Natural killer cell (primary cell): ENCODE results near the gene SPRED1. TPM values are rescaled to one million over a fixed set of nuclear protein-coding genes. Genes with fewer than 3 reads are reported as not detected.
"Not testable (repeated sequence)": the region's sequence is repeated elsewhere in the genome, so short reads cannot be mapped to it uniquely, and the experiment has no call there.

Experiments
- ATAC-seq, 3 donors: fragments of 150-1000 bp in 2 of 3; fragments of 200-7000 bp in 1 of 3; cut with Tn5 transposase; 1 replicate in 1 of 3; 2 replicates in 2 of 3; pipeline ENCODE4 v1.10.0; 2021; ENCODE audit warnings: mild to moderate bottlenecking in 2 of 3, moderate library complexity in 2 of 3
- DNase-seq, 2 donors: peaks; one replicate each; pipeline versions ENCODE4 v3.0.0 to v3.0.0-alpha.2; 2013 to 2021; ENCODE audit warnings: mixed read lengths in 1 of 2
- H3K27ac ChIP-seq: one replicate; pipeline ENCODE4 v1.5.1; 2013; ENCODE audit warnings: mild to moderate bottlenecking, low read length
- H3K27me3 ChIP-seq: one replicate; pipeline ENCODE4 v1.6.1; 2013; ENCODE audit warnings: low read length; ENCODE audit not compliant: control insufficient read depth, insufficient read depth
- H3K36me3 ChIP-seq: one replicate; pipeline ENCODE4 v1.6.1; 2013; ENCODE audit warnings: low read length; ENCODE audit not compliant: control insufficient read depth, insufficient read depth
- H3K4me1 ChIP-seq: one replicate; pipeline ENCODE4 v1.6.1; 2013; ENCODE audit warnings: low read length; ENCODE audit not compliant: control insufficient read depth, insufficient read depth
- H3K4me3 ChIP-seq: one replicate; pipeline ENCODE4 v1.5.1; 2013; ENCODE audit warnings: low read length
- H3K9me3 ChIP-seq: one replicate; pipeline ENCODE4 v1.6.1; 2013; ENCODE audit warnings: low read length; ENCODE audit not compliant: control insufficient read depth, insufficient read depth
- H3K27ac Mint-ChIP-seq, 2 donors: one replicate each; pipeline ENCODE4 v1.8.0; 2022; ENCODE audit warnings: mild to moderate bottlenecking in 2 of 2, mixed read lengths in 2 of 2, moderate library complexity in 1 of 2
- H3K27me3 Mint-ChIP-seq, 2 donors: one replicate each; pipeline ENCODE4 v1.8.0; 2022; ENCODE audit warnings: low read depth in 2 of 2, mixed read lengths in 2 of 2
- H3K36me3 Mint-ChIP-seq: one replicate; pipeline ENCODE4 v1.8.0; 2022; ENCODE audit warnings: mixed read lengths
- H3K4me1 Mint-ChIP-seq, 2 donors: one replicate each; pipeline ENCODE4 v1.8.0; 2022; ENCODE audit warnings: mixed read lengths in 2 of 2
- H3K4me3 Mint-ChIP-seq: one replicate; pipeline ENCODE4 v1.8.0; 2022; ENCODE audit warnings: mild to moderate bottlenecking, moderate library complexity, mixed read lengths
- H3K9me3 Mint-ChIP-seq, 2 donors: one replicate each; pipeline ENCODE4 v1.8.0; 2022; ENCODE audit warnings: mixed read lengths in 2 of 2
- WGBS: methylation state at CpG from one replicate; pipeline ENCODE4 v1.1.7; 2013; ENCODE audit warnings: missing lambda C conversion rate; ENCODE audit not compliant: insufficient coverage; 5-methylcytosine and 5-hydroxymethylcytosine counted together
- intact Hi-C: fragments of 100-400 bp; cut with micrococcal nuclease; formaldehyde crosslinking; loops from one replicate; pipeline ENCODE4 v1.14.2; 2022
- total RNA-seq, 4 donors: library from RNA; stranded (reverse); fragments of 120-200 nt in 1 of 4; gene quantifications; one replicate each; pipeline versions ENCODE4 v1.2.3 to v1.2.4, GENCODE V29; 2013 to 2022
- TF ChIP-seq, protein P1 (sequence below): fragments of 200-600 bp; IDR thresholded peaks from one replicate; pipeline ENCODE4 v1.8.0; 2022; ENCODE audit warnings: antibody characterized with exemption

Gene SPRED1
- total RNA-seq, 3 donors from 2014 or later (not counting 1 experiment from before 2014, with no cell fraction given): 1.1 to 2.0 (median 1.5) TPM

DNA sequence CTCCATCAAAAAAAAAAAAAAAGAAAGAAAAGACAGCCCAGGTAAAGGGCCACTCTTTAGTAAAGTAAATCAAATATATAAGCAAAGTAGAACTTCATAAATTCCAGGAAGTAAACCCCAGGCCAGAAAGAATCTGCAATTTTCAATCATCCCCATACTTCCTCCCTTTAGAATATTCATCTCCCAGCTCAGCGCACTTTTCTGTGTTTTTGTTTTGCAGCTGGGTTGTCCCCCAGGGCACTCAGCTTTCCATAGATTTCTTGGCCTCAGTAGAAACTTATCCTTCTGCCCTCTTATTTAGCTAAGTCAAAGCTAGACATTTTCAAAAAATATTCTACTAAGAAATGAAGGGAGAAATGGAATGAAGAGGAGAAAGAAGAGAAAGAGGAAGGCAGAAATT is 24.0 kb upstream of the SPRED1 start:
- Mint-ChIP-seq H3K27ac (no peak overlapping the region), H3K27me3 (peaks cover 0 to 2% of the 10 kb centered on the region in 2 donors), H3K36me3 (no peaks in the 10 kb centered on the region), H3K9me3 (no peaks in the 10 kb centered on the region), H3K4me3 (no peak overlapping the region), H3K4me1 (no peaks in the 10 kb centered on the region)
- Histone ChIP-seq H3K9me3 (no peaks in the 10 kb centered on the region), H3K4me3 (no peak overlapping the region), H3K4me1 (no peaks in the 10 kb centered on the region), H3K36me3 (no peaks in the 10 kb centered on the region), H3K27me3 (no peaks in the 10 kb centered on the region), H3K27ac (no peak overlapping the region)
- ATAC-seq: no peak
- no peak for DNase-seq
- WGBS: 27% methylated on average over 1 of the region's 1 CpG
- intact Hi-C loops: no loop called here
- TF ChIP-seq, protein P1, sequence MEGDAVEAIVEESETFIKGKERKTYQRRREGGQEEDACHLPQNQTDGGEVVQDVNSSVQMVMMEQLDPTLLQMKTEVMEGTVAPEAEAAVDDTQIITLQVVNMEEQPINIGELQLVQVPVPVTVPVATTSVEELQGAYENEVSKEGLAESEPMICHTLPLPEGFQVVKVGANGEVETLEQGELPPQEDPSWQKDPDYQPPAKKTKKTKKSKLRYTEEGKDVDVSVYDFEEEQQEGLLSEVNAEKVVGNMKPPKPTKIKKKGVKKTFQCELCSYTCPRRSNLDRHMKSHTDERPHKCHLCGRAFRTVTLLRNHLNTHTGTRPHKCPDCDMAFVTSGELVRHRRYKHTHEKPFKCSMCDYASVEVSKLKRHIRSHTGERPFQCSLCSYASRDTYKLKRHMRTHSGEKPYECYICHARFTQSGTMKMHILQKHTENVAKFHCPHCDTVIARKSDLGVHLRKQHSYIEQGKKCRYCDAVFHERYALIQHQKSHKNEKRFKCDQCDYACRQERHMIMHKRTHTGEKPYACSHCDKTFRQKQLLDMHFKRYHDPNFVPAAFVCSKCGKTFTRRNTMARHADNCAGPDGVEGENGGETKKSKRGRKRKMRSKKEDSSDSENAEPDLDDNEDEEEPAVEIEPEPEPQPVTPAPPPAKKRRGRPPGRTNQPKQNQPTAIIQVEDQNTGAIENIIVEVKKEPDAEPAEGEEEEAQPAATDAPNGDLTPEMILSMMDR: no peak

DNA sequence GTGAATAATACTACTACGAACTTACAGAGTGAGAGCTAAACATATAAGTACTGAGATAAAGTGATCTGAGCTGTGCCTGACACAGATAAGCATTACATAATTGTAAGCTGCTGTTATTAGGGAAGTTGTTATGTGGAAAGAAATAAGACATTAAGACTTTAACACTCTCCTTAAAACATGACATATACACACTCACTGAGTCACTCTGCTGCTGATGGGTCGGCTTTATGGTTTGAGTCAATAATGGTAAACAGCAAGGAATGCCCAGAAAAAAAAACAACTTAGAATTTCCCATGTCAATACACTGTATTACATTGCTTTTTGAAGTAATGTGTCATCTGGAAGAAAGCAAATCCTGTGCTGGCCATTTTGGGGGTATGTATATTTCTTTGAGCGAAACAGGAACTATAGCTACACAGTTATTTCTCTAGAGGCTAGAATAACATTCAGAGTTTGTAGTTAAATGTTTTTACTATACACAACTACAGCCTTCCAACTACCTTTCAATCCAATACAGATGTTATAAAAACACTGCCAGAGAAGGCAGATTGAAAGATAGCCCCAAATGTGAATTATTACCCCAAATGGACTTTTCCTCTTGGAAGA is 22.8 kb upstream of the SPRED1 start:
- Histone ChIP-seq H3K36me3 (no peaks in the 10 kb centered on the region), H3K9me3 (no peaks in the 10 kb centered on the region), H3K4me3 (no peak overlapping the region), H3K27ac (no peak overlapping the region), H3K4me1 (no peaks in the 10 kb centered on the region), H3K27me3 (no peaks in the 10 kb centered on the region)
- peaks cover 2 to 8% of the 10 kb centered on the region in 2 donors for H3K27me3 Mint-ChIP-seq
- H3K36me3 Mint-ChIP-seq: no peaks in the 10 kb centered on the region
- H3K27ac Mint-ChIP-seq: no peak overlapping the region
- TF ChIP-seq, protein P1: no peak
- intact Hi-C loops: no loop called here
- ATAC-seq: no peak
- WGBS: 88% methylated on average over 1 of the region's 3 CpGs
- H3K4me3 Mint-ChIP-seq: no peak overlapping the region
- no peaks in the 10 kb centered on the region for H3K4me1 Mint-ChIP-seq
- DNase-seq: no peak
- no peaks in the 10 kb centered on the region for H3K9me3 Mint-ChIP-seq

GRCh38 chr15:38231436-38231835 is 21.2 kb upstream of the SPRED1 start:
- Mint-ChIP-seq H3K9me3 (no peaks in the 10 kb centered on the region), H3K36me3 (no peaks in the 10 kb centered on the region), H3K27me3 (peaks cover 2 to 8% of the 10 kb centered on the region in 2 donors), H3K4me3 (no peak overlapping the region), H3K27ac (no peak overlapping the region), H3K4me1 (no peaks in the 10 kb centered on the region)
- WGBS: 93% methylated on average over 5 of the region's 5 CpGs
- Histone ChIP-seq H3K27ac (no peak overlapping the region), H3K9me3 (no peaks in the 10 kb centered on the region), H3K4me3 (no peak overlapping the region), H3K4me1 (no peaks in the 10 kb centered on the region), H3K27me3 (no peaks in the 10 kb centered on the region), H3K36me3 (no peaks in the 10 kb centered on the region)
- DNase-seq (no peak), ATAC-seq (no peak)
- TF ChIP-seq, protein P1: no peak
- intact Hi-C loops: no loop called here

DNA sequence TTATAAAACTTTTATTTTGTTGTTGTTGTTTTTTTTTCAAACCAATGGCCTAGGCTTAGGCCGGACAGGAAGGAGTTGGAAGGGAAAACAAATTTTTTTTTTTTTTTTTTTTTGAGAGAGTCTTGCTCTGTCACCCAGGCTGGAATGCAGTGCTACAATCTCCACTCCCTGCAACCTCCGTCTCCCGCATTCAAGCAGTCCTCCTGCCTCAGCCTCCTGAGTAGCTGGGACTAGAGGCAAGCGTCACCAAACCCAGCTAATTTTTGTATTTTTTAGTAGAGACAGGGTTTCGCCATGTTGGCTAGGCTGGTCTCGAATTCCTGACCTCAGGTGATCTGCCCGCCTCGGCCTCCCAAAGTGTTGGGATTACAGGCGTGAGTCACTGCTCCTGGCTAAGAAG is 15.6 kb upstream of the SPRED1 start:
- DNase-seq, H3K27ac ChIP-seq, H3K27ac Mint-ChIP-seq, ATAC-seq, H3K9me3 Mint-ChIP-seq, H3K4me3 ChIP-seq, H3K36me3 ChIP-seq, H3K27me3 ChIP-seq, H3K9me3 ChIP-seq, H3K4me1 ChIP-seq, intact Hi-C loops, H3K4me3 Mint-ChIP-seq, H3K4me1 Mint-ChIP-seq, H3K36me3 Mint-ChIP-seq: not testable (repeated sequence)
- WGBS: 96% methylated on average over 9 of the region's 9 CpGs
- peaks cover 5 to 41% of the 10 kb centered on the region in 2 donors for H3K27me3 Mint-ChIP-seq
